GM21717 (cell line): Measurements from ENCODE around the gene HEPHL1.
A peak's percentile ranks its signal among the peaks of the same experiment; 100 is the strongest.
"Not testable (repeated sequence)": the region's sequence is repeated elsewhere in the genome, so short reads cannot be mapped to it uniquely, and the experiment has no call there.

Source experiments
- ATAC-seq: cut with Tn5 transposase; IDR thresholded peaks from one replicate; pipeline ENCODE4 v1.9.1; 2021; ENCODE audit warnings: mild to moderate bottlenecking, moderate library complexity; ENCODE audit not compliant: unreplicated experiment

Gene HEPHL1

GRCh38 chr11:94147433-94147845 is 126.3 kb downstream of the HEPHL1 start:
- no peak for ATAC-seq

DNA sequence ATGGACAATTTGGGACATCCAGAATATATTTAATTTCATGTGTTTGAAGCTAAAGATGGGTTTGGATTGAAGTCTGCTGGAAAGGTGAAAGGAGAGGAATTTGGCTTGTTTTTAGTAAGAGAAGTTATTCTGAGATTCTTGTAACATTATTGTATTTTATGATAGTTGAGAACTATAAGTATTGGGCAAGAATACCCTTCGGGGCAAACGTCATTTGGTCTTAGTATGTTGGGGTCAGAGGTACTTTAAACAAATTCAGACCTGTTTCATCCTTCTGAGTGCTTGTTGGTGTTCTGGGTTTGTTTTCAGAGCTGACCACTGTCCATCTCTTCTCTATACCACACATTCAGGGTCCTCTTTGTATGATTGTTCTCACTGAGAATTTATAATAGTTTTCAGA is 127.0 kb downstream of the HEPHL1 start:
- ATAC-seq, result no peak

DNA sequence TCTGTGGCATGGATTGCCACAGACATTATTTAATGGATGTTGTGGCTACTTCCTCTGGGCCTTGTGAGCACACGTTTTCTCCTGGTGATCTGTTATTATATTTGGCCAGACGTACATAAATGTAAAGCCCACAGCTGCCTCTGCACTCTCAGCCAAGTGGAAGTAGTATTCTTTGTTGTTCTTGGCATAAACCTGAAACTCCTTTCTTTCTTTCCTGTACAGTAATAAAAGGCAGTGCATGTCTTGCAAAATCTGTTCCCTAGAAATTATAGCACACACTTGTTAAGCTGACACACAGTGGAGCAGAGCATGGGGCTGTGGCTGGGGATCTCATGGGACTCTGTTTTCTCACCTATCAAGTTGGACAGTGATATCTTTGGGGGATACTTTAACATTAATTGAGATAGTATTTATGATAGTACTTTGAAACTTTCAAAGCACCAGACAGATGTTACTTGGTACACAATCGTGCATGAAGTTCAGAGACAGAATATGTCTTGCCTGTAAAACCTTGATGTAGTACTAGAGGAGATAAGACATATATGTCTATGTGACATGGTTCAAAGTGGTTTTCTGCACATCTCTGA is 128.4 kb downstream of the HEPHL1 start:
- no peak for ATAC-seq

DNA sequence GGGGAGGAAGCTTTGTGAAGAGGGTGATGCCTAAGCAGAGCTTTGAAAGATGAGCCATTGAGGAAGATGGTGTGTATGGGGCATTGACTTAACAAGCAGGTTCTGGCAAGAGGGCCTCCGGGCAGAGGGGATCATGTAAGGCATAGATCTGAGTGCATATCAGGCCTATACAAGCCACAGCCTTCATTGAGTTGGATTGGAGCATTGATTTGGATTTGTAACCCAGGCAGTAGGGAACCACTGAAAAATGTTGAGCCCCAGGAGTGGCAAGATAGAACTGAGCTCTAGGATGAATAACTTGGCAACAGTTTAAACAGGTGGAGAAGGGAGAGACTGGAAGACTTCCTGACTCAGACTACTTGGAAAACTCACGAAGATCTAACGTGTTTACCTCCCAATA is 128.9 kb downstream of the HEPHL1 start:
- ATAC-seq, result no peak

- ATAC-seq, result no peak
Observed at GRCh38 chr11:94150704-94151685, 129.8 kb downstream of the HEPHL1 start.

- peak; percentile 73 for ATAC-seq
Observed at GRCh38 chr11:94151903-94152677, 130.9 kb downstream of the HEPHL1 start.

DNA sequence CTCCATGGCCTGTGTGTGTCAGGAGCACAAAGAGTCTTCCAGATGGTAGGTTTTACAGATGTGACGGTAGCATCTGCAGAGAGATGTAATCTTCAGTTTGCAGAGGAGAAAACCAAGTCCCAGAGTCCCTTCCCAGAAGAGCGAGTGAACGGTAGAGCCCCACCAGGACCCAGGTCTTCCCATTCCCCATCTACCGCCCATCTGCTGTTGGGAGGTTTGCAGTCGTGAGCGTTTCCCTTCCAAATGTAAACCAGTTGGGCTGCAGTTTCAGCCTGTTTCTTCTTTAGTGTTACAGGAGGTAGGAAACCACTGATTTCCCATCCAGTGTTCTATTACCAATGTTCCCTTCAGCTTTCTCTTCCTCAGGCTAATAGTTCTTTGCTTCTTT is 131.5 kb downstream of the HEPHL1 start:
- ATAC-seq, result no peak

DNA sequence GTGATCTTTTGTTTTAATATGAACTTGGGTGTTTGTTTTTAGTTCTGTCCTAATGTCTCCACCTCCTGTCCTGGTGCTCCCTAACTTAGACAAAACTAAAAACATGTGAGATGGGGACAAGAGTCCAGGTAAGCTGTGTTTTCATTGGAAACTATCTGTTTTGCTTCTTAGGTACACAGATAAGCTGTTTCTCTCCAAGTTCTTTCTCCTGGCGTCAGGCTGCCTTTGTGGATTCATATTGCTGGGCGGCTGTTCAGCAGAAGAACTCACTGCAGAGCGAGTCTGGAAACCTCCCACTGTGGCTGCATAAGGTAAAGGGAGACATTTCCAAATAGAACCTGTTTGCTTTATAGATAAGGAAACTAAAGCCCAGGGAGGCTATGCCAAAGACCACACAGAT is 132.2 kb downstream of the HEPHL1 start:
- ATAC-seq, result no peak

DNA sequence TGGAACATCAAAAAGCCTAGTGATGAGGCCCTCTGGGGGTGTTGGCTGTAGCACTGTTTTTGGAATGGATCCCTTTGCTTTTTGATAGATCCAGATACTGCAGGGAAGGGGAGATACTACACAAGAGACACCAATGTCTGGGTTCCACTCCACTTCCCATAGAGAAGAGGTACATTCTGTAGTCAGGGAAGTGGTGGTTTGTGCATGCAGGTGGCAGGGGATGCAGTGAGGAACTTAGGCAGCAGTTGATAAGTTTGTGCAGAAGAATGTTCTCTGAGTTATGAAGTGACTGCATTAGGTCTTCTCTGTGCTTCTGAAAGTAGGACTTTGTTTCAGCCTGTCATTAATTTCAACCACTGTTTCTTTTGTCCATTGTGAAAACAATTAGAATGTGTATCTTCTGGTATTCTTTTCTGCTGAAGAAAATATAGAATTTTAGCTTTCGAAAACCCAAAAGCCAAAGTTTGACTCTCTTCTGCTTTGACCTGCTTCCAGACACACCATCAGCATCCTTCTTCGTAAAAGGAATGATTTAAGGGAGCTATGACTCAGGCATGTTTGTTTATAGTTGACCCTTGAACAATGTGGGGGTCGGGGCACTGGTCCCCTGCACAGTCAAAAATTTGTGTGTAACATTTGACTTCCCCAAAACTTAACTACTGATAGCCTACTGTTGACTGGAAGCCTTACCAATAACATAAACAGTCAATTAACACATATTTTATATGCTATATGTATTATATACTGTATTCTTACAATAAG is 133.1 kb downstream of the HEPHL1 start:
- no peak for ATAC-seq

DNA sequence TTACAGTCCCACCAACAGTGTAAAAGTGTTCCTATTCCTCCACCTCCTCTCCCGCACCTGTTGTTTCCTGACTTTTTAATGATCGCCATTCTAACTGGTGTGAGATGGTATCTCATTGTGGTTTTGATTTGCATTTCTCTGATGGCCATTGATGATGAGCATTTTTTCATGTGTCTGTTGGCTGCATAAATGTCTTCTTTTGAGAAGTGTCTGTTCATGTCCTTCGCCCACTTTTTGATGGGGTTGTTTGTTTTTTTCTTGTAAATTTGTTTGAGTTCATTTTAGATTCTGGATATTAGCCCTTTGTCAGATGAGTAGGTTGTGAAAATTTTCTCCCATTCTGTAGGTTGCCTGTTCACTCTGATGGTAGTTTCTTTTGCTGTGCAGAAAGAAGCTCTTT is 136.2 kb downstream of the HEPHL1 start:
- not testable (repeated sequence) for ATAC-seq
